ENCODE measurements around the gene CBLN1.

DNA sequence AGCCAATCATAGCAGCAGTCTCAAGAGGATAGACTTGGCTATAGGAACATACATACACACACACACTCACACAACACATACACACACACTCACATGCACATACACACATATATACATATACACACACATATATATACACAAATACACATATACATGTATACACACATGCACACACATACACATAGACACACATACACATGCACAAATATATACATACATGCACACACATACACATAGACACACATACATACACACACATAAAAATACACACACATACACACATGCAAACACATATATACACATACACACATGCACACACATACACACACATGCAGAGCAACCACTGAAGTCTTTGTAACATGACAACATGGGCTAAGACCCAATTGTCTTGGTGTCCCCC lies 19.7 kb downstream of the CBLN1 start:
- TF ChIP-seq CTCF (IDR thresholded peaks at IDR 0.05) = no peak
- no peak for TF ChIP-seq POLR2A (IDR thresholded peaks at IDR 0.05)
